ENCODE results near the gene NOXRED1.

Gene NOXRED1

DNA sequence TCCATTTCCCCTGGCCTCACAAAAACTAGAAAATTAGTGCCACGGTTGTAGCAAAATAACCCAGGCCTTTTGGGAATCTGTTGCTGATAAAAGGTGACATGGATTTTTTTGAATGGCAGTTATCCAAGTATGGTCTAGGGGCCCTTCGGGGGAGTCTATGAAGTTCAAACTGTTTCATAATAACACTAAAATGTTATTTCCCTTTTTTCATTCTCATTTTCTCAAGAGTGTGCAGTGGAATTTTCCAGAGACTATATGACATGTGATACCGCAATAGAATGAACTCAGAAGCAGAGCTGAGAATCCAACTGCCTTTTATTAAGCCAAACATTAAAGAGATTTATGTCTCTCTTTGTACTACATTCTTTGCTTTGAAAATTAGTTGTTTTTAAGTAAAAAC is 75.6 kb downstream of the NOXRED1 start:
- no peak for FAIRE-seq
- TF ChIP-seq, protein P1, sequence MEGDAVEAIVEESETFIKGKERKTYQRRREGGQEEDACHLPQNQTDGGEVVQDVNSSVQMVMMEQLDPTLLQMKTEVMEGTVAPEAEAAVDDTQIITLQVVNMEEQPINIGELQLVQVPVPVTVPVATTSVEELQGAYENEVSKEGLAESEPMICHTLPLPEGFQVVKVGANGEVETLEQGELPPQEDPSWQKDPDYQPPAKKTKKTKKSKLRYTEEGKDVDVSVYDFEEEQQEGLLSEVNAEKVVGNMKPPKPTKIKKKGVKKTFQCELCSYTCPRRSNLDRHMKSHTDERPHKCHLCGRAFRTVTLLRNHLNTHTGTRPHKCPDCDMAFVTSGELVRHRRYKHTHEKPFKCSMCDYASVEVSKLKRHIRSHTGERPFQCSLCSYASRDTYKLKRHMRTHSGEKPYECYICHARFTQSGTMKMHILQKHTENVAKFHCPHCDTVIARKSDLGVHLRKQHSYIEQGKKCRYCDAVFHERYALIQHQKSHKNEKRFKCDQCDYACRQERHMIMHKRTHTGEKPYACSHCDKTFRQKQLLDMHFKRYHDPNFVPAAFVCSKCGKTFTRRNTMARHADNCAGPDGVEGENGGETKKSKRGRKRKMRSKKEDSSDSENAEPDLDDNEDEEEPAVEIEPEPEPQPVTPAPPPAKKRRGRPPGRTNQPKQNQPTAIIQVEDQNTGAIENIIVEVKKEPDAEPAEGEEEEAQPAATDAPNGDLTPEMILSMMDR (IDR thresholded peaks at IDR 0.05; ENCODE audit: insufficient read depth, missing control alignments), result no peak
- no peak for DNase-seq (ENCODE audit: insufficient read length, low spot score)

DNA sequence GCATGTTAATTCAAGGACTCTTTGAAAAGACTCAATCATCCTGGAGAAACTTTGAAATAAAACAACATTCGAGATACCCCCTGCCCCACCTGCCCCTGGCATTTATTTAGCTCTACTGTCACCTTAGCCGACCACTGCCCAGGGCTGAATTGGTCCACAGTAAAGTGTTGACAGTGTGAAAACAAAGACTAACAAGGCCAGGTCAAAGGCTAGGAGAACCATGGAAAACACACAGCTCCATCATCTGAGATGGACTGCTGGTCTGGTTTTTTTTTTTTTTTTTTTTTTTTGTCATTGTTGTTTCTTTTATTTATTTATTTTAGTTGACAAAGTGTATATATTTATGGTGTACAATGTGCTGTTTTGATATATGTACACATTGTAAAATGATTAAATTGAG is 76.8 kb downstream of the NOXRED1 start:
- DNase-seq (ENCODE audit: insufficient read length, low spot score), result no peak
- TF ChIP-seq, protein P1 (IDR thresholded peaks at IDR 0.05; ENCODE audit: insufficient read depth, missing control alignments), result no peak
- no peak for FAIRE-seq

DNA sequence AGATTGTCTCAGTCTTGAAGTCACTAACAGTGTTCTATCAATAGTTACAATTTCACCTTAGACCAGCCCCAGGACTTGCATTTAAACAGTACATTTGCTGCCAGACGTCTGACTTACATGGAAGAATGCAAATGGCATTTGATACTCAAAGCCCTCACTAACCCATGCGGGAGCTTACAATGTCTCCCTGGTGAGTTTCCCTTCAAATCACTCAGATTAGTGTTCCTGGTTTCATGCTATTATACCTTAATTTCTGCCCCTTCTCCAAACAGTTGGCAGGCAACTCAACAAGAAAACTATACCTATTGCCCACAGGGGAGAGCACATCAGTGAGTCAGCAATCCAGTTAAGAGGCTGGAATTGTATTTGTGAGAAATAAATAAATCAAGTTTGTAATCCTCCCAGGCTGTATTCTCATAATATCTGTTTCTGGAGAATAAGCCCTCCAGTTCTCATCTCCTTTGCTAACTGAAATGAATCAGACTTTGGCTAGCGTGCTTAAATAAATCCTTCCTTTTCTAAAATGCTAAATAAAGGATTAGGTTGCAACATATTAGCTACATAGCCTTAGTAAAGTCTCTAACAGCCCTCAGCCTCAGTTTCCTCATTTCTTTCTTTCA is 78.8 kb downstream of the NOXRED1 start:
- FAIRE-seq, result no peak
- DNase-seq (ENCODE audit: insufficient read length, low spot score), result no peak

More for the DNA sequence above, 78.8 kb downstream of the NOXRED1 start:
- TF ChIP-seq, protein P1 (IDR thresholded peaks at IDR 0.05; ENCODE audit: insufficient read depth, missing control alignments), result no peak

Data from D721Med (cell line).